HepG2 (cell line): ENCODE measurements around the gene WHAMM. TPM values are rescaled to one million over a fixed set of nuclear protein-coding genes. Genes with fewer than 3 reads are reported as not detected.

Experiments used
- ATF7 ChIP-seq, 2 experiments: fragments of 450-650 bp in 1 of 2; sonication (generic) in 1 of 2; formaldehyde crosslinking in 1 of 2; IDR thresholded peaks; 2 replicates each; pipeline versions ENCODE4 v1.4.0 to v1.6.1; 2016 to 2020; ENCODE audit warnings: antibody characterized with exemption in 1 of 2, mild to moderate bottlenecking in 1 of 2, missing genetic modification reagents in 1 of 2
- EP300 ChIP-seq, 3 experiments: sonication (generic) in 1 of 3; formaldehyde crosslinking in 1 of 3; IDR thresholded peaks; 2 replicates each; pipeline versions ENCODE4 v1.5.1 to v1.6.1; 2011 to 2020; ENCODE audit warnings: low read depth in 2 of 3, low read length in 2 of 3, borderline replicate concordance in 1 of 3, improper control_type of control experiment in 1 of 3, mild to moderate bottlenecking in 1 of 3, missing genetic modification reagents in 1 of 3, moderate library complexity in 1 of 3
- ERF ChIP-seq: IDR thresholded peaks from 2 replicates; pipeline ENCODE4 v1.6.1; 2018; ENCODE audit warnings: missing biosample characterization, missing genetic modification reagents
- FOXO4 ChIP-seq: sonication (generic); formaldehyde crosslinking; conservative IDR thresholded peaks from 2 replicates; pipeline ENCODE4 v1.8.1; 2023; ENCODE audit warnings: missing genetic modification reagents
- HIVEP1 ChIP-seq: sonication (generic); formaldehyde crosslinking; IDR thresholded peaks from 2 replicates; pipeline ENCODE4 v1.4.0; 2020; ENCODE audit warnings: mild to moderate bottlenecking, missing genetic modification reagents
- HNRNPK ChIP-seq: fragments of 200-400 bp; formaldehyde crosslinking; IDR thresholded peaks from 2 replicates; pipeline ENCODE4 v1.6.1; 2018; ENCODE audit warnings: low read length, low read depth, moderate library complexity, mild to moderate bottlenecking; ENCODE audit not compliant: poor library complexity, severe bottlenecking
- IRF9 ChIP-seq: sonication (generic); formaldehyde crosslinking; IDR thresholded peaks from 2 replicates; pipeline ENCODE4 v1.8.0; 2022; ENCODE audit warnings: missing genetic modification reagents, mild to moderate bottlenecking, borderline replicate concordance
- MAFF ChIP-seq: IDR thresholded peaks from 2 replicates; pipeline ENCODE4 v1.6.1; 2011; ENCODE audit warnings: low read depth, low read length, improper control_type of control experiment
- MIER2 ChIP-seq: IDR thresholded peaks from 2 replicates; pipeline ENCODE4 v1.6.1; 2016; ENCODE audit warnings: missing biosample characterization, missing genetic modification reagents
- ZBTB40 ChIP-seq, 2 experiments: fragments of 450-650 bp in 1 of 2; sonication (generic) in 1 of 2; formaldehyde crosslinking in 1 of 2; IDR thresholded peaks; 2 replicates each; pipeline versions ENCODE4 v1.6.1 to v1.8.0; 2016 to 2022; ENCODE audit warnings: antibody characterized with exemption in 1 of 2, mild to moderate bottlenecking in 1 of 2, missing genetic modification reagents in 1 of 2
- ZNF335 ChIP-seq: sonication (generic); formaldehyde crosslinking; IDR thresholded peaks from 2 replicates; pipeline ENCODE4 v1.4.0; 2020; ENCODE audit warnings: missing genetic modification reagents
- ZNF770 ChIP-seq: sonication (generic); formaldehyde crosslinking; IDR thresholded peaks from 2 replicates; pipeline ENCODE4 v1.5.0; 2020; ENCODE audit warnings: mild to moderate bottlenecking, missing genetic modification reagents
- ZNF792 ChIP-seq: IDR thresholded peaks from 2 replicates; pipeline ENCODE4 v1.6.1; 2016
- polyA plus RNA-seq, 8 experiments: library from polyadenylated mRNA; depleted of rRNA in 3 of 8; stranded (reverse) in 7 of 8; unstranded in 1 of 8; fragments of >200 nt; fragmentation: Illumina TruSeq in 4 of 8; extraction: Trizol in 4 of 8; gene quantifications; 2 replicates each; pipeline versions ENCODE4 v1.2.1 to v1.2.3, GENCODE V29; 2011 to 2016; ENCODE audit warnings: low read depth in 4 of 8, missing spikeins in 1 of 8, mixed read lengths in 1 of 8; ENCODE audit not compliant: insufficient read depth in 1 of 8
- total RNA-seq, 5 experiments: library from RNA; depleted of rRNA; stranded (reverse); fragments of >200 nt; fragmentation: Illumina TruSeq; extraction: Trizol; gene quantifications; 2 replicates each; pipeline ENCODE4 v1.2.3, GENCODE V29; 2016; ENCODE audit warnings: low read depth in 1 of 5

Gene WHAMM
- total and polyA plus RNA-seq, 2 of the 13 experiments (the other 11 are each of a cell fraction or from before 2014, with no cell fraction given), result 2.9 to 3.0 TPM

- TF ChIP-seq FOXO4 (CRISPR knock-in tag), result no peak
- TF ChIP-seq ZNF335 (CRISPR knock-in tag), result no peak
- TF ChIP-seq MAFF, result no peak
- TF ChIP-seq EP300 (IDR thresholded peaks at IDR 0.05; ENCODE audit: low read depth in 2 of 2, low read length in 2 of 2), result no peak
- TF ChIP-seq EP300 (CRISPR knock-in tag; IDR thresholded peaks at IDR 0.05; ENCODE audit: borderline replicate concordance), result no peak
- TF ChIP-seq ERF (CRISPR knock-in tag), result peak; percentile 40; the same call in 1 of the 2 replicates
- TF ChIP-seq IRF9 (CRISPR knock-in tag), result no peak; the same call in 1 of the 2 replicates
- TF ChIP-seq HNRNPK, result no peak
- peak; percentile 47; the same call in 1 of the 2 replicates for TF ChIP-seq HIVEP1
- no peak for TF ChIP-seq ZBTB40 (IDR thresholded peaks at IDR 0.05)
- TF ChIP-seq ZBTB40 (CRISPR knock-in tag; IDR thresholded peaks at IDR 0.05), result peak; percentile 82
- TF ChIP-seq ZNF792 (CRISPR knock-in tag), result peak; percentile 42; the same call in 1 of the 2 replicates
- no peak for TF ChIP-seq ZNF770 (CRISPR knock-in tag)
- TF ChIP-seq MIER2 (CRISPR knock-in tag), result no peak
- no peak for TF ChIP-seq ATF7 (IDR thresholded peaks at IDR 0.05)
- TF ChIP-seq ATF7 (CRISPR knock-in tag; IDR thresholded peaks at IDR 0.05), result no peak; the same call in 1 of the 2 replicates
Measured at GRCh38 chr15:82809308-82810060, at the start of gene WHAMM (continued).
